Transverse colon (tissue), 4 donors: ENCODE measurements around the gene PLCXD3. TPM values are rescaled to one million over a fixed set of nuclear protein-coding genes. Genes with fewer than 3 reads are reported as not detected.
"Not testable (repeated sequence)": the region's sequence is repeated elsewhere in the genome, so short reads cannot be mapped to it uniquely, and the experiment has no call there.

Source experiments
- DNase-seq: peaks from one replicate; pipeline ENCODE4 v3.0.0-alpha.2; 2019
- H3K27ac ChIP-seq, 4 donors: fragments of 200-600 bp; sonication (generic); 2 replicates each; pipeline ENCODE4 v1.5.1; 2016 to 2018; ENCODE audit warnings: inconsistent platforms in 4 of 4
- H3K27me3 ChIP-seq: fragments of 200-600 bp; sonication (generic); 2 replicates; pipeline ENCODE4 v1.5.1; 2017; ENCODE audit warnings: inconsistent platforms
- H3K36me3 ChIP-seq, 4 donors: fragments of 200-600 bp; sonication (generic); 2 replicates each; pipeline ENCODE4 v1.5.1; 2017 to 2019; ENCODE audit warnings: inconsistent platforms in 4 of 4
- H3K4me1 ChIP-seq, 4 donors: fragments of 200-600 bp; sonication (generic); 2 replicates each; pipeline ENCODE4 v1.5.1; 2017 to 2020; ENCODE audit warnings: inconsistent platforms in 4 of 4
- H3K4me3 ChIP-seq, 4 donors: fragments of 200-600 bp; sonication (generic); 1 replicate in 1 of 4; 2 replicates in 3 of 4; pipeline versions ENCODE4 v1.5.1 to v1.6.1; 2017 to 2019; ENCODE audit warnings: inconsistent platforms in 4 of 4
- H3K9me3 ChIP-seq, 2 donors: fragments of 200-600 bp; sonication (generic); 2 replicates each; pipeline ENCODE4 v1.5.1; 2017 to 2019; ENCODE audit warnings: inconsistent platforms in 2 of 2
- CTCF ChIP-seq, 5 experiments: fragments of 200-600 bp in 3 of 5; fragments of 450-650 bp in 2 of 5; sonication (generic) in 3 of 5; IDR thresholded peaks; 1 replicate in 2 of 5; 2 replicates in 3 of 5; pipeline ENCODE4 v1.5.1; 2016 to 2017; ENCODE audit warnings: antibody characterized with exemption in 5 of 5, inconsistent platforms in 3 of 5, mild to moderate bottlenecking in 2 of 5, moderate library complexity in 1 of 5
- EP300 ChIP-seq: sonication (generic); formaldehyde crosslinking; IDR thresholded peaks from one replicate; pipeline ENCODE4 v1.6.1; 2017; ENCODE audit warnings: antibody characterized with exemption, low read depth
- POLR2A ChIP-seq: fragments of 450-650 bp; IDR thresholded peaks from one replicate; pipeline ENCODE4 v1.6.1; 2016; ENCODE audit warnings: antibody characterized with exemption, mild to moderate bottlenecking, moderate library complexity
- POLR2AphosphoS5 ChIP-seq, 3 donors: sonication (generic); formaldehyde crosslinking; IDR thresholded peaks; one replicate each; pipeline ENCODE4 v1.6.1; 2016; ENCODE audit warnings: antibody characterized with exemption in 3 of 3
- WGBS, 2 donors: methylation state at CpG; one replicate each; pipeline ENCODE4 v1.1.5; 2018; ENCODE audit warnings: low coverage in 1 of 2; 5-methylcytosine and 5-hydroxymethylcytosine counted together
- in situ Hi-C, 4 donors: fragments of 200-750 bp; cut with MboI; loops; one replicate each; pipeline versions ENCODE4 v1.15.0 to v1.15.1; 2017; ENCODE audit warnings: low sequenced_read_pairs in 3 of 4, low pct_ligation_motif_present in 1 of 4, low pct_unique_long_range_greater_than_20kb in 1 of 4
- intact Hi-C: fragments of 100-400 bp; cut with DNase I; formaldehyde crosslinking; loops from one replicate; pipeline ENCODE4 v1.15.1; 2023; ENCODE audit warnings: low total_unique reads
- total RNA-seq, 4 donors: library from RNA; depleted of rRNA; stranded (reverse); fragments of >200 nt; gene quantifications; one replicate each; pipeline ENCODE4 v1.1.0, GENCODE V29; 2016

The PLCXD3 gene
- total RNA-seq, 4 donors from 2014 or later, result 0.64 to 1.9 (median 0.68) TPM; not detected in 1

- Histone ChIP-seq H3K27me3 (no peaks in the 10 kb centered on the region), H3K4me1 (no peaks in the 10 kb centered on the region), H3K9me3 (no peaks in the 10 kb centered on the region), H3K4me3 (no peak overlapping the region), H3K36me3 (no peaks in the 10 kb centered on the region), H3K27ac (no peak overlapping the region)
- no peak for DNase-seq
- TF ChIP-seq CTCF (IDR thresholded peaks at IDR 0.05) (no peak), POLR2A (no peak), POLR2AphosphoS5 (IDR thresholded peaks at IDR 0.05) (no peak), EP300 (no peak)
- intact Hi-C loops (no loop called here), in situ Hi-C loops (no loop called here)
- WGBS, 2 donors, result 66 to 81% methylated on average over 2 of the region's 2 CpGs
Observed at GRCh38 chr5:41325074-41325473, 185.3 kb downstream of the PLCXD3 start.

- H3K27ac ChIP-seq, H3K9me3 ChIP-seq, DNase-seq, H3K27me3 ChIP-seq, H3K36me3 ChIP-seq, H3K4me1 ChIP-seq, intact Hi-C loops, in situ Hi-C loops, H3K4me3 ChIP-seq: not testable (repeated sequence)
- WGBS, 2 donors, result 68 to 77% methylated on average over 3 of the region's 3 CpGs
Observed at GRCh38 chr5:41322826-41323225, 187.6 kb downstream of the PLCXD3 start.

- in situ Hi-C loops (no loop called here), intact Hi-C loops (no loop called here)
- WGBS, 2 donors, result 54 to 82% methylated on average over 1 of the region's 1 CpG
- no peak overlapping the region for H3K27ac ChIP-seq
- peaks cover 0 to 1% (median 0%) of the 10 kb centered on the region in 4 donors for H3K36me3 ChIP-seq
- no peak for DNase-seq
- no peak for TF ChIP-seq CTCF (IDR thresholded peaks at IDR 0.05)
- no peak for TF ChIP-seq POLR2AphosphoS5 (IDR thresholded peaks at IDR 0.05)
- TF ChIP-seq EP300, result no peak
- TF ChIP-seq POLR2A, result no peak
- H3K9me3 ChIP-seq, result no peaks in the 10 kb centered on the region
- no peaks in the 10 kb centered on the region for H3K27me3 ChIP-seq
- H3K4me1 ChIP-seq, result no peaks in the 10 kb centered on the region
- H3K4me3 ChIP-seq, result no peak overlapping the region
Observed at GRCh38 chr5:41312478-41313060, 197.8 kb downstream of the PLCXD3 start.

- no peaks in the 10 kb centered on the region for H3K27me3 ChIP-seq
- DNase-seq, result no peak
- H3K27ac ChIP-seq, result no peak overlapping the region
- H3K9me3 ChIP-seq, result no peaks in the 10 kb centered on the region
- H3K4me3 ChIP-seq, result no peak overlapping the region
- TF ChIP-seq CTCF (IDR thresholded peaks at IDR 0.05), result no peak
- no peak for TF ChIP-seq POLR2AphosphoS5 (IDR thresholded peaks at IDR 0.05)
- TF ChIP-seq POLR2A, result no peak
- TF ChIP-seq EP300, result no peak
- H3K4me1 ChIP-seq, result no peaks in the 10 kb centered on the region
- intact Hi-C loops (no loop called here), in situ Hi-C loops (no loop called here)
- WGBS, 2 donors, result 65 to 75% methylated on average over 4 to 5 of the region's 5 CpGs
- H3K36me3 ChIP-seq, result peaks cover 0 to 1% (median 0%) of the 10 kb centered on the region in 4 donors
Observed at GRCh38 chr5:41312066-41312465, 198.3 kb downstream of the PLCXD3 start.

GRCh38 chr5:41309275-41309674, 201.1 kb downstream of the PLCXD3 start:
- Histone ChIP-seq H3K27me3 (no peaks in the 10 kb centered on the region), H3K36me3 (peaks cover 0 to 1% (median 0%) of the 10 kb centered on the region in 4 donors), H3K4me1 (no peaks in the 10 kb centered on the region), H3K27ac (no peak overlapping the region), H3K4me3 (no peak overlapping the region), H3K9me3 (no peaks in the 10 kb centered on the region)
- WGBS, 2 donors, result 85 to 100% methylated on average over 1 to 2 of the region's 2 CpGs
- no peak for TF ChIP-seq CTCF (IDR thresholded peaks at IDR 0.05)
- no peak for TF ChIP-seq EP300
- TF ChIP-seq POLR2AphosphoS5 (IDR thresholded peaks at IDR 0.05), result no peak
- TF ChIP-seq POLR2A, result no peak
- intact Hi-C loops (no loop called here), in situ Hi-C loops (no loop called here)
- no peak for DNase-seq
